ENCODE data around the gene ADCY9. TPM values are rescaled to one million over a fixed set of nuclear protein-coding genes. Genes with fewer than 3 reads are reported as not detected.

Gene ADCY9
- total RNA-seq (2014; rRNA removed; shearing (Covaris generic)): 5.6 and 7.4 TPM in 2 replicates

GRCh38 chr16:4116325-4117249 is at the start of gene ADCY9:
Gene ADCY9, minus strand, starts transcription at chr16:4116442. Its CDS starts 1,000 bp downstream, at chr16:4115442.

Small RNA genes lying within 50 kb of the gene (small RNA-seq; reads per million reads assigned to genes)
- gene AC009171.1: not detected

Other genes with a start within 250 kb of the ADCY9 start
- gene CREBBP, start 235.7 kb downstream of the ADCY9 start, total RNA-seq (2014; rRNA removed; shearing (Covaris generic)): 25.5 and 38.0 TPM in 2 replicates
- not detected in 2 replicates for gene SRL, start 125.6 kb upstream of the ADCY9 start, total RNA-seq (2014; rRNA removed; shearing (Covaris generic))
- 34.0 and 48.6 TPM in 2 replicates for gene TFAP4, start 156.6 kb upstream of the ADCY9 start, total RNA-seq (2014; rRNA removed; shearing (Covaris generic))
- 1.8 and 2.9 TPM in 2 replicates for gene GLIS2, start 199.6 kb upstream of the ADCY9 start, total RNA-seq (2014; rRNA removed; shearing (Covaris generic))
- gene PAM16, start 234.9 kb upstream of the ADCY9 start, total RNA-seq (2014; rRNA removed; shearing (Covaris generic)): 132 and 137 TPM in 2 replicates

All from A375 (cell line).